Suprapubic skin (tissue), 4 donors: ENCODE measurements around the gene WDR31.

ENCODE experiments used
- CTCF ChIP-seq, 2 donors: fragments of 200-600 bp in 1 of 2; fragments of 450-650 bp in 1 of 2; sonication (generic) in 1 of 2; IDR thresholded peaks; one replicate each; pipeline ENCODE4 v1.5.1; 2016 to 2019; ENCODE audit warnings: antibody characterized with exemption in 2 of 2, mild to moderate bottlenecking in 1 of 2, moderate library complexity in 1 of 2
- EP300 ChIP-seq: sonication (generic); formaldehyde crosslinking; IDR thresholded peaks from one replicate; pipeline ENCODE4 v1.6.1; 2017; ENCODE audit warnings: antibody characterized with exemption
- POLR2A ChIP-seq, 2 donors: fragments of 450-650 bp; IDR thresholded peaks; one replicate each; pipeline ENCODE4 v1.6.1; 2017; ENCODE audit warnings: antibody characterized with exemption in 2 of 2, mild to moderate bottlenecking in 2 of 2, moderate library complexity in 2 of 2
- POLR2AphosphoS5 ChIP-seq, 3 donors: sonication (generic); formaldehyde crosslinking; IDR thresholded peaks; one replicate each; pipeline ENCODE4 v1.6.1; 2017; ENCODE audit warnings: antibody characterized with exemption in 3 of 3

- no peak for TF ChIP-seq CTCF (IDR thresholded peaks at IDR 0.05)
- TF ChIP-seq POLR2A (IDR thresholded peaks at IDR 0.05) = no peak
- no peak for TF ChIP-seq EP300
- TF ChIP-seq POLR2AphosphoS5 (IDR thresholded peaks at IDR 0.05) = no peak
Measured at GRCh38 chr9:113375057-113376023, 35.3 kb upstream of the WDR31 start.
